ENCODE measurements around the gene RESP18. TPM values are rescaled to one million over a fixed set of nuclear protein-coding genes. Genes with fewer than 3 reads are reported as not detected.

Gene RESP18
- polyA plus RNA-seq, 1 of the 3 experiments (the other 2 are of a cell fraction) = not detected

- no peaks in the 10 kb centered on the region for H4K20me1 ChIP-seq (ENCODE audit: insufficient read depth)
- H3K27me3 ChIP-seq (ENCODE audit: insufficient read depth) = no peaks in the 10 kb centered on the region
- no peak overlapping the region for H3K4me3 ChIP-seq (ENCODE audit: low read depth in 2 of 2, low read length in 1 of 2)
- DNase-seq = no peak
- peaks cover 14 to 37% of the 10 kb centered on the region in 2 experiments for H3K36me3 ChIP-seq (replicated peaks in 1 of 2; ENCODE audit: control insufficient read depth in 1 of 2, insufficient read depth in 2 of 2, low read length in 1 of 2)
- H3K4me2 ChIP-seq = no peak overlapping the region
- peaks cover 8% of the 10 kb centered on the region for H3F3A ChIP-seq (replicated peaks; ENCODE audit: insufficient read depth)
- TF ChIP-seq RXRA (IDR thresholded peaks at IDR 0.05; ENCODE audit: borderline replicate concordance, low read depth) (no peak), TCF12 (IDR thresholded peaks at IDR 0.05) (no peak), TAF1 (IDR thresholded peaks at IDR 0.05; ENCODE audit: borderline replicate concordance, low read depth, low read length) (no peak), FOXJ3 (CRISPR knock-in tag; IDR thresholded peaks at IDR 0.05) (no peak), RFX5 (IDR thresholded peaks at IDR 0.05; ENCODE audit: low read length) (no peak), RAD21 (IDR thresholded peaks at IDR 0.05; ENCODE audit: low read length) (no peak), FOSL2 (IDR thresholded peaks at IDR 0.05; ENCODE audit: borderline replicate concordance, low read depth) (no peak), SMC3 (IDR thresholded peaks at IDR 0.05; ENCODE audit: low read depth, low read length) (no peak), POLR2AphosphoS5 (IDR thresholded peaks at IDR 0.05; ENCODE audit: low read depth, low read length) (no peak), EZH2phosphoT487 (IDR thresholded peaks at IDR 0.05; ENCODE audit: borderline replicate concordance, low read depth) (no peak), IRF3 (IDR thresholded peaks at IDR 0.05; ENCODE audit: low read depth, low read length) (no peak), GATA2 (CRISPR knock-in tag; IDR thresholded peaks at IDR 0.05) (no peak), MEF2A (IDR thresholded peaks at IDR 0.05; ENCODE audit: borderline replicate concordance, low read depth) (no peak), NRF1 (IDR thresholded peaks at IDR 0.05; ENCODE audit: low read depth, low read length) (no peak)
- TF ChIP-seq, protein P1, sequence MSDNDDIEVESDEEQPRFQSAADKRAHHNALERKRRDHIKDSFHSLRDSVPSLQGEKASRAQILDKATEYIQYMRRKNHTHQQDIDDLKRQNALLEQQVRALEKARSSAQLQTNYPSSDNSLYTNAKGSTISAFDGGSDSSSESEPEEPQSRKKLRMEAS (IDR thresholded peaks at IDR 0.05; ENCODE audit: low read depth) = no peak
- TF ChIP-seq, protein P2, sequence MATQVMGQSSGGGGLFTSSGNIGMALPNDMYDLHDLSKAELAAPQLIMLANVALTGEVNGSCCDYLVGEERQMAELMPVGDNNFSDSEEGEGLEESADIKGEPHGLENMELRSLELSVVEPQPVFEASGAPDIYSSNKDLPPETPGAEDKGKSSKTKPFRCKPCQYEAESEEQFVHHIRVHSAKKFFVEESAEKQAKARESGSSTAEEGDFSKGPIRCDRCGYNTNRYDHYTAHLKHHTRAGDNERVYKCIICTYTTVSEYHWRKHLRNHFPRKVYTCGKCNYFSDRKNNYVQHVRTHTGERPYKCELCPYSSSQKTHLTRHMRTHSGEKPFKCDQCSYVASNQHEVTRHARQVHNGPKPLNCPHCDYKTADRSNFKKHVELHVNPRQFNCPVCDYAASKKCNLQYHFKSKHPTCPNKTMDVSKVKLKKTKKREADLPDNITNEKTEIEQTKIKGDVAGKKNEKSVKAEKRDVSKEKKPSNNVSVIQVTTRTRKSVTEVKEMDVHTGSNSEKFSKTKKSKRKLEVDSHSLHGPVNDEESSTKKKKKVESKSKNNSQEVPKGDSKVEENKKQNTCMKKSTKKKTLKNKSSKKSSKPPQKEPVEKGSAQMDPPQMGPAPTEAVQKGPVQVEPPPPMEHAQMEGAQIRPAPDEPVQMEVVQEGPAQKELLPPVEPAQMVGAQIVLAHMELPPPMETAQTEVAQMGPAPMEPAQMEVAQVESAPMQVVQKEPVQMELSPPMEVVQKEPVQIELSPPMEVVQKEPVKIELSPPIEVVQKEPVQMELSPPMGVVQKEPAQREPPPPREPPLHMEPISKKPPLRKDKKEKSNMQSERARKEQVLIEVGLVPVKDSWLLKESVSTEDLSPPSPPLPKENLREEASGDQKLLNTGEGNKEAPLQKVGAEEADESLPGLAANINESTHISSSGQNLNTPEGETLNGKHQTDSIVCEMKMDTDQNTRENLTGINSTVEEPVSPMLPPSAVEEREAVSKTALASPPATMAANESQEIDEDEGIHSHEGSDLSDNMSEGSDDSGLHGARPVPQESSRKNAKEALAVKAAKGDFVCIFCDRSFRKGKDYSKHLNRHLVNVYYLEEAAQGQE (IDR thresholded peaks at IDR 0.05; ENCODE audit: low read depth, low read length) = no peak
- 96% methylated on average over 17 of the region's 17 CpGs for WGBS (ENCODE audit: low lambda C conversion rate)
- H3K27ac ChIP-seq (ENCODE audit: low read depth in 2 of 2, low read length in 1 of 2) = no peak overlapping the region
- H3K9ac ChIP-seq = no peak overlapping the region
- ChIA-PET POLR2A (interaction anchor here (1.9 kb wide), 1 partner anchor 12 kb away, joined by 7 read pairs; no protein-coding TSS in a partner anchor), CTCF (interaction anchor here (1.6 to 15.4 kb wide), 4 partner anchors 9 to 124 kb away, joined by 3 to 312 read pairs (median 38); no protein-coding TSS in a partner anchor)
- peaks cover 14 to 17% of the 10 kb centered on the region in 2 experiments for H3K4me1 ChIP-seq (ENCODE audit: control insufficient read depth in 1 of 2, insufficient read depth in 2 of 2, low read depth in 1 of 2, low read length in 1 of 2)
- no peaks in the 10 kb centered on the region for H3K9me2 ChIP-seq
- H3K9me3 ChIP-seq = no peaks in the 10 kb centered on the region
- H3K79me2 ChIP-seq (ENCODE audit: insufficient read depth) = peaks cover 9% of the 10 kb centered on the region; the same call in 1 of the 2 replicates
- no peak overlapping the region for H2AFZ ChIP-seq (ENCODE audit: low read depth)
Observed at GRCh38 chr2:219282943-219283581, 49.5 kb downstream of the RESP18 start.

All from SK-N-SH (cell line).